ENCODE measurements around the gene ABCA4.

ABCA4 gene

DNA sequence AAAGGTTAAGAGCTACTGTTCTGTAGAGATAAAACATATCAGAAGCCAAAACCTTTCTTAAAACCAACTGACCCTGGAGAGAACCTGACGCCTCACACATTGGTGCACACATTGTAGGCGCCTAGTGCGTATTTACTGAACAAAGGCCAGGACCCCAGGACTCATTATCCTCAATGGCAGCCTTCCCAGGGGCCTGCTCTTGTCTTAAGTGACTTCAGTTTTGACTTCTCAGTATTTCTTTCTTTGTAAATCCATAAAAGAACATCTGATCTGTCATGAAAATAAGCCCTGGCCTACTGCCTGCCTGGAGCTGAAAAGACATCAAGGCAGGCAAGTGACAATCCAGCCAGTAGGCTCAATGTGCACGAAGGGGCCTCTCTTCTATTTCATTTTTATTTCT, 27.6 kb downstream of the ABCA4 start:
- H3K36me3 ChIP-seq (ENCODE audit: control insufficient read depth, low read depth, low read length): no peaks in the 10 kb centered on the region
- no peaks in the 10 kb centered on the region for H3K9me3 ChIP-seq (ENCODE audit: control insufficient read depth, low read depth, low read length)
- no peaks in the 10 kb centered on the region for H3K27me3 ChIP-seq (ENCODE audit: control insufficient read depth, insufficient read depth, low read length)
- no peak overlapping the region for H3K27ac ChIP-seq (ENCODE audit: low read length)
- H3K4me1 ChIP-seq (ENCODE audit: control insufficient read depth, low read depth, low read length): peaks cover 29% of the 10 kb centered on the region
- H3K9ac ChIP-seq (ENCODE audit: low read length): no peak overlapping the region
- no peak overlapping the region for H3K4me3 ChIP-seq (ENCODE audit: low read length)

DNA sequence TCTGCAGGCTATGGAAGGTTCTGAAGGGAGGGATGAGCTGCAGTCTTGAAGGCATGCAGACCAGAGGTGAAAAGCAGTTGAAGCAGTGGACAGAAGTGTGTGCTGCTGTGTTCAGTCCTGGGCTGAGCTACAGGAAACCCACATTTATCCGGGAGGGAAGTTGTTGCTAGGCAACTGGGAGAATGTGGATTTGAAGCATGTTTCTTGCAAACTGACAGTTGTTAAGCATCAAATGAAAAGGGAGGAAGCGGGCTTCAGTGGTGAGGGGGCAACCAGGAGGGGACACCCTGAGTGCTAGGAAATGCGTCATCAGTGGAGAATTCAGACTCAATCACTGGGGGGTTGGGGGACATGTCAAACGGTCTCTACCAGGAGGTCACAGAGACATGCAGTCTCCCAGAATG, 28.7 kb downstream of the ABCA4 start:
- H3K27me3 ChIP-seq (ENCODE audit: control insufficient read depth, insufficient read depth, low read length): no peaks in the 10 kb centered on the region
- H3K4me3 ChIP-seq (ENCODE audit: low read length): no peak overlapping the region
- no peak overlapping the region for H3K27ac ChIP-seq (ENCODE audit: low read length)
- peaks cover 29% of the 10 kb centered on the region for H3K4me1 ChIP-seq (ENCODE audit: control insufficient read depth, low read depth, low read length)
- H3K9me3 ChIP-seq (ENCODE audit: control insufficient read depth, low read depth, low read length): no peaks in the 10 kb centered on the region
- no peaks in the 10 kb centered on the region for H3K36me3 ChIP-seq (ENCODE audit: control insufficient read depth, low read depth, low read length)
- H3K9ac ChIP-seq (ENCODE audit: low read length): no peak overlapping the region

DNA sequence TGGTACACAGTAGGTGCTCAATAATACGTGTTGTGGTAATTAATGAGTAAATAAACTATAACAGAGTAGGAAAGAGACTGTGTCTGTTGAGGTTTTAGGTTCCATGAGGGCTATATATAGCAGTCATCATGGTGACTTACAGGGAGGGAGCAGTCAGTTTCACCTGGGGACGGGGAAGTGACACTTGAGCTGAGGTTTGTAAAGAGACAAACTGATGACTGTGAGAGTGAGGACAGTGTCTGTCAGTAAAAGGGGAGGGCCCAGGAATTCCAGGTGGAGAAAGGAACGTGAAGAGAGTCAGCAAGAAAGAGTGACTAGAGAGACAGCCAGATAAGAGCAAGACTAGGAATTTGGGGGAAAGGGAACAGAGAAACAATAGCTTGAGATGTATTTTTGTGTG, 30.2 kb downstream of the ABCA4 start:
- no peaks in the 10 kb centered on the region for H3K36me3 ChIP-seq (ENCODE audit: control insufficient read depth, low read depth, low read length)
- H3K4me3 ChIP-seq (ENCODE audit: low read length): no peak overlapping the region
- H3K9ac ChIP-seq (ENCODE audit: low read length): no peak overlapping the region
- no peaks in the 10 kb centered on the region for H3K27me3 ChIP-seq (ENCODE audit: control insufficient read depth, insufficient read depth, low read length)
- H3K9me3 ChIP-seq (ENCODE audit: control insufficient read depth, low read depth, low read length): no peaks in the 10 kb centered on the region
- H3K4me1 ChIP-seq (ENCODE audit: control insufficient read depth, low read depth, low read length): peaks cover 29% of the 10 kb centered on the region
- no peak overlapping the region for H3K27ac ChIP-seq (ENCODE audit: low read length)

DNA sequence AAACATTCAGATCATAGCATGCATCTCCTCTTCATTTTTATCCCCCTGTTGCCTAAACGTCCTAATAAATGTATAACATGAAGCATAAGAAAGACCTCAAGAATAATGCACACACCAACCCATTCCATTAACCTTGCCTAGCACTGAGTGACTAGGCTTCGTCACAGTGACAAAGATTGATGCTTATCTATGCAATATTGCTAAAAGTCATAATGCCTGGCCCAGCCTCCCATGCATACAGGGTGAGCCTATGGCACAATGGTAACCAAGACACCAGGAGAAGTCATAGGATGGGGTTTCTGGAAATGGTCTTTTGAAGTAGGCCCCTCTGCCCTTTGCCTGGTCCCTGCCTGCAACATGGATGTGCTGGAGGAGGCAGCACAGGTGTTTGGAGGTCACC, 33.8 kb downstream of the ABCA4 start:
- Histone ChIP-seq H3K9me3 (ENCODE audit: control insufficient read depth, low read depth, low read length) (no peaks in the 10 kb centered on the region), H3K27me3 (ENCODE audit: control insufficient read depth, insufficient read depth, low read length) (peaks cover 15% of the 10 kb centered on the region), H3K9ac (ENCODE audit: low read length) (no peak overlapping the region), H3K27ac (ENCODE audit: low read length) (no peak overlapping the region), H3K4me1 (ENCODE audit: control insufficient read depth, low read depth, low read length) (peaks cover 3% of the 10 kb centered on the region), H3K36me3 (ENCODE audit: control insufficient read depth, low read depth, low read length) (no peaks in the 10 kb centered on the region), H3K4me3 (ENCODE audit: low read length) (no peak overlapping the region)

DNA sequence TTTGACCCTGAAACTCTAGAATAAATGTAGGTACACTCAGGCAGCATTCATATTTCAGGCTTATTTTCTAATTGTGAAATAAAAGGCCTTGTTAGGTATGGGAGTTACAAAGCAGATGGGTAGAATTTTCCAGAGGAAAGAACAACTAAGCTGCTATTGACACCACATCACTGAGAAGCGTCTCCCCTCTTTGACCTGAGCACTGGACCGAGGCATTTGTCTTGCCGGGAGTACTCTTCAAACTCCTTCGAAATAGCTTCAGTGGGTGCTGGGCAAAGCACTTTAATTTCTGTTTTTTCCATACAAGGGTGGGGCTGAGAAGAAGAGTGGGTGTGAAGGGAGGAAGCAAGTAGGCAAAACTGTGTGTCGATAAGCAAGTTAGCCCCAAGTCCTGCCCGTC, 36.4 kb downstream of the ABCA4 start:
- Histone ChIP-seq H3K4me1 (ENCODE audit: control insufficient read depth, low read depth, low read length) (peaks cover 4% of the 10 kb centered on the region), H3K9me3 (ENCODE audit: control insufficient read depth, low read depth, low read length) (no peaks in the 10 kb centered on the region), H3K27ac (ENCODE audit: low read length) (no peak overlapping the region)

DNA sequence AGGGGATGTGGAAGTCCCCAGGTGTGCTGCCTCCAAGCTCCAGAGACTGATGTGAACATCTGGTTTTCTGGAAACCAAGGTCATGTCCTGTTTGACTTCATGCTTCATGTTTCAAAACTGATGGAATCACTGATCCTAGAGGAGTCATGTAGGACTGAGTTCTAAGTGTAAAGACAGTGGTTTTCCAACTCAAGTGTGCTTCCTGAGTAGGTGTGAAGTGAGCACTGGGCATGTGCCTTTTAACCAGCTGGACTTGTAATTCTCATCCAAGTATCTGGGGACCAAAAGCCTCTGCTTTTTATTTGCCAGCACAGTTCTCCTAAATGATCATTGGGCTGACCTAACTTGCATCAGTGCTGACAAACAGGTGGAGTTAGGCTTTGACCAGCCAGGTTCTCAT, 36.9 kb downstream of the ABCA4 start:
- no peak overlapping the region for H3K9ac ChIP-seq (ENCODE audit: low read length)
- H3K4me1 ChIP-seq (ENCODE audit: control insufficient read depth, low read depth, low read length): peaks cover 9% of the 10 kb centered on the region
- H3K27me3 ChIP-seq (ENCODE audit: control insufficient read depth, insufficient read depth, low read length): peaks cover 19% of the 10 kb centered on the region
- no peak overlapping the region for H3K27ac ChIP-seq (ENCODE audit: low read length)
- H3K36me3 ChIP-seq (ENCODE audit: control insufficient read depth, low read depth, low read length): no peaks in the 10 kb centered on the region
- H3K9me3 ChIP-seq (ENCODE audit: control insufficient read depth, low read depth, low read length): no peaks in the 10 kb centered on the region
- no peak overlapping the region for H3K4me3 ChIP-seq (ENCODE audit: low read length)

More for the DNA sequence above, 36.4 kb downstream of the ABCA4 start:
- no peak overlapping the region for H3K4me3 ChIP-seq (ENCODE audit: low read length)
- no peaks in the 10 kb centered on the region for H3K36me3 ChIP-seq (ENCODE audit: control insufficient read depth, low read depth, low read length)
- H3K27me3 ChIP-seq (ENCODE audit: control insufficient read depth, insufficient read depth, low read length): peaks cover 19% of the 10 kb centered on the region
- H3K9ac ChIP-seq (ENCODE audit: low read length): no peak overlapping the region

DNA sequence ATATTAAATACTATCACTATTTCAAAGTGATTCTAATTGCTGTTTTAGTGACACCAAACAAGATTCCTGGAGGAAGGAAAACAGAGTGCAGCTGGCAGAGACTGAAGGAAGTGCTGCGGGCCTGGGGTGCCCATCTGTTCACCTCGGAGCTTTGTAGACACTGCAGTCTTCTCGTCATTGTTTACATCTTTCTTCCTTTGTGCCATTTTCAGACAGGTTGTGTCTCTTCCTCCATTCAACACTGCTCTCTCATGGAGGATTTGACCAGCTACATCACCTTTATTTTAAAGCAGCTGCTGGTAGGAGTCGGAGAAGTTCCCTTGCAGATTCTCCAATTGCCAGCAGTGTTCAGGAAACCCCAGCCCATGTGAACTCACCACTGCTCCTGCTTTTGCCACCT, 37.3 kb downstream of the ABCA4 start:
- no peak overlapping the region for H3K4me3 ChIP-seq (ENCODE audit: low read length)
- no peaks in the 10 kb centered on the region for H3K36me3 ChIP-seq (ENCODE audit: control insufficient read depth, low read depth, low read length)
- H3K4me1 ChIP-seq (ENCODE audit: control insufficient read depth, low read depth, low read length): peaks cover 11% of the 10 kb centered on the region
- H3K9ac ChIP-seq (ENCODE audit: low read length): no peak overlapping the region
- H3K27me3 ChIP-seq (ENCODE audit: control insufficient read depth, insufficient read depth, low read length): peaks cover 19% of the 10 kb centered on the region
- no peak overlapping the region for H3K27ac ChIP-seq (ENCODE audit: low read length)
- no peaks in the 10 kb centered on the region for H3K9me3 ChIP-seq (ENCODE audit: control insufficient read depth, low read depth, low read length)

DNA sequence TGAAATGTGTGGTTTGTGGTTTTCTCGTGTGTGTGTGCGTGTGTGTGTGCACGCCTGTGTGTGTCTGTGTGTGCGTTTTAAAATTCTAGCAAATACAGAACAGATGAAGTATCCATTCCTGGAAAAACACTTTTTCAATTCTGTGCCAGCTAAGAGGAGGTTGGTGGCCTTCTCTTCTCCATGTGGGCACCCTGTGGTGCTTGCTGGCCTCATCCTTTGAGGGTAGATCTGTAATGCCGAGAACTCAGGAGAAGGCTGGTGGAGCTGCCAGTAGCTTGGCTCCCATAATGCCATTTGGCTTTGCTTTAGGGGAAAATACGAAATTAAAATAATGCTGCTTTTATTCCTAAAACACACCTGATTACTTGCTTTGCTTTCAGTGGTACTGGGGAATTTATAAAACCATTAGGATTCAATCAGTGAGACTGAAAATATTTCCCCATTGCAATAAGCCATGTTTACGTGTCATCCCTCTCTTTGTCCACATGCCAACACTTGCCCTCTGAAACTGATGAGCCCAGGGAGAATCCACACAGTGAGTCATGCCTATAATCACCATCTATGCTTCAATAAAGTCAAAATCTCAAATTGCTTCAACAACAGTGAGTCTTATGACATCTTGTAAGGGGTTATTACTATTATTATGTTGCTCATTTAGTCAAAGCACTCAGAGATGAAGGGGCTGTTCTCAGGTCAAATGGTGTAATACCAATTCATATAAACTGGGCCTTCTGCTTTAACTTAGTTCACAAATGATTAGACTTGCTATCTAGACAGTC, 39.2 kb downstream of the ABCA4 start:
- Histone ChIP-seq H3K27ac (ENCODE audit: low read length) (no peak overlapping the region), H3K4me1 (ENCODE audit: control insufficient read depth, low read depth, low read length) (peaks cover 13% of the 10 kb centered on the region), H3K27me3 (ENCODE audit: control insufficient read depth, insufficient read depth, low read length) (peaks cover 30% of the 10 kb centered on the region), H3K36me3 (ENCODE audit: control insufficient read depth, low read depth, low read length) (no peaks in the 10 kb centered on the region), H3K4me3 (ENCODE audit: low read length) (no peak overlapping the region), H3K9me3 (ENCODE audit: control insufficient read depth, low read depth, low read length) (no peaks in the 10 kb centered on the region), H3K9ac (ENCODE audit: low read length) (no peak overlapping the region)

DNA sequence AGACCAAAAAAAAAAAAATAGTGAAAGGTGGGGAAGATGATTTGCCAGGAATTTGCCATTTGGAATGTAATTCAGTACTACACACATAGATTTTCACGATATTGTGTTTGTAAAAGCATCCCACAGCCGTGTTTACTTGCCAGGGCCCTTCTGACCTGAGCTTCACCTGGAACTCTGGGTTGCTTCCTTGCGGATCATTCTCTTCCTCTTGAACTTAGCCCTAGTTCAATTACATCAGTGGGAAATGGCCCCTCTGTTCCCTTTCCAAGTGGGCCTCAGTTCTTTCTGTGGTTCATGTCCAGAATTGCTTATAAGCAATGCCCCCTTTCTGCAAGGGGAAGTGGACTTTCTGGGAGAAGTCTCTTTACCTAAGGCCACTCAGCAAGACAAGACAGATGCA, 41.0 kb downstream of the ABCA4 start:
- Histone ChIP-seq H3K4me3 (ENCODE audit: low read length) (no peak overlapping the region), H3K36me3 (ENCODE audit: control insufficient read depth, low read depth, low read length) (no peaks in the 10 kb centered on the region), H3K4me1 (ENCODE audit: control insufficient read depth, low read depth, low read length) (peaks cover 13% of the 10 kb centered on the region), H3K9ac (ENCODE audit: low read length) (no peak overlapping the region), H3K9me3 (ENCODE audit: control insufficient read depth, low read depth, low read length) (no peaks in the 10 kb centered on the region), H3K27ac (ENCODE audit: low read length) (no peak overlapping the region), H3K27me3 (ENCODE audit: control insufficient read depth, insufficient read depth, low read length) (peaks cover 45% of the 10 kb centered on the region)

DNA sequence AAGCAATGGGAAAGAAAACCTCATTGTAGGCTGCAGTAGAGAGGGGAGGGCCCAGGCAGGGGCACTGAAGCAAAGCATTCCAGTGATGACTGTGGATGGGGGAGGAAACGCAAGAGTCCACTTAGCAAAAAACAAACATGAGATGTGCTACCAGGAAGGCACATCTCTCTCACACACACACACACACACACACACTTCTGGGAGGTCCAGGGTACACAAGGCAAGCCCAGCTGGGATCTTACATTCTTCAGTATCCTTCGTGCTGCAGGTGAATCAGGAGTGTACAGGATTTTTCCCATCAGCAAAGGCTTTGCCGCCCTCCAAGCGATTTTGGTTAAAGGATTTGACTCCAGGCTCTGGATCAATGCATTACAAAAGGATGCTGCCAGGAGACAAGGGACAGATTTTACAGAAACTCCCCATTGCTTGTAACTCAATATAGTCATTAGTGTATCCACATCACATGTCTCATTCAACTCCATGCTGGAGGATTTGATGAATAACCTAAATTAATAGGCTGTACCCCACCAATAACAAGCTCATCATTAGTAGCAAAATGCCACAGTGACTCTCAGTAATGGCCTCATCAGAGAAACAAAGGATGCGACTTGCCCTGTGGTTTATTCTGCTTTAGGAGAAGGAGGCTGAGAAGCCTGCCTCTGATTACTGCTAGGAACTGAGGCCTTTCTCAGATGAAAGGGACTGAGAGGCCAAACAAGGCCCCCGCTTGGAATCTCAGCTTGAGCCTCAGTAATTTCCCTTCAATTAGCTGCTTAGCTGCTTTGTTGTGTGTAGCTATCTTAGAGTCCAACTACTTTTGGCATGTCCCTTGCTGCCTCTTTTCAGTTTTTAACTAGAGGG, 41.6 kb downstream of the ABCA4 start:
- Histone ChIP-seq H3K9me3 (ENCODE audit: control insufficient read depth, low read depth, low read length) (no peaks in the 10 kb centered on the region), H3K4me1 (ENCODE audit: control insufficient read depth, low read depth, low read length) (peaks cover 13% of the 10 kb centered on the region), H3K4me3 (ENCODE audit: low read length) (no peak overlapping the region), H3K27ac (ENCODE audit: low read length) (no peak overlapping the region), H3K9ac (ENCODE audit: low read length) (no peak overlapping the region), H3K36me3 (ENCODE audit: control insufficient read depth, low read depth, low read length) (no peaks in the 10 kb centered on the region), H3K27me3 (ENCODE audit: control insufficient read depth, insufficient read depth, low read length) (peaks cover 44% of the 10 kb centered on the region)

DNA sequence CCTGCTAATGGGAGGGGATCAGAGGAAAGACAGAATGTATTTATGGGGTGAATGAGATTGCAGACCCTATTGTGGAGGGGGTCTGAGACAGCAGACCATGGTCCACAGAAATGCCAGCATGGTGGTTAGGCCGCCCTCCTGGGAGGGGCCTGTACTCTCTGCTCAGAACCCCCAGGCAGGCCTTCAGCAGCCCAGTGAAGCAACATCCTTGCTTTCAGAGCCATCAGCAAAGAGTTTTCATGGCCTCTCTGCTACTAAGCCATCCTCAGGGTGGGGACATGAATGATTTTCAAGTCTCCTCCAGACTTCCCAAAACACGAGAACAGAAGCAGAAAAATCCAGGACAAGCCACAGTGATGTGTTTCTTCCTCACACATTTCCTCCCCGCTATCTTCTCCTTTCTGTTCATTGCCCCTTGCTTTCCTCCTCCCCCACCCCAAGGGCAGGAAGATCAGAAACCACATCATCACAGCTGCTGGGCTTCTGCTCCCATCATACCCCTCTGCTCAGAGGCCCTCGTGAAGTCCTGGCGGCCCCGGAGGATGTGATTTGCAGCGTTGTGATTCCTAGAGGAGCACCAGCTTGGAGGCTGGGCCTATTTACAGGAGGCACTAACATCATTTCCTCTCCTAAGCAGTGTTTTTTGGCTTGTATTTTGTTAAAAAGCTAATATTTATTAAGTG, 48.0 kb downstream of the ABCA4 start:
- Histone ChIP-seq H3K27me3 (ENCODE audit: control insufficient read depth, insufficient read depth, low read length) (peaks cover 90% of the 10 kb centered on the region), H3K27ac (ENCODE audit: low read length) (no peak overlapping the region), H3K9me3 (ENCODE audit: control insufficient read depth, low read depth, low read length) (no peaks in the 10 kb centered on the region), H3K4me1 (ENCODE audit: control insufficient read depth, low read depth, low read length) (peaks cover 8% of the 10 kb centered on the region), H3K36me3 (ENCODE audit: control insufficient read depth, low read depth, low read length) (no peaks in the 10 kb centered on the region), H3K4me3 (ENCODE audit: low read length) (no peak overlapping the region), H3K9ac (ENCODE audit: low read length) (no peak overlapping the region)

Measured in iPS-18a (cell line).